K562 (cell line): ENCODE measurements around the gene NSUN6. TPM values are rescaled to one million over a fixed set of nuclear protein-coding genes. Genes with fewer than 3 reads are reported as not detected.

Experiments
- BMI1 ChIP-seq: fragments of 150-350 bp; IDR thresholded peaks from 2 replicates; pipeline ENCODE4 v1.6.1; 2014; ENCODE audit warnings: low read length
- CXXC5 ChIP-seq: fragments of 250-450 bp; sonication (Bioruptor Pico); IDR thresholded peaks from 2 replicates; pipeline ENCODE4 v1.8.0; 2022; ENCODE audit warnings: inconsistent platforms, mild to moderate bottlenecking, moderate library complexity
- DNMT1 ChIP-seq: fragments of 450-650 bp; IDR thresholded peaks from 2 replicates; pipeline ENCODE4 v1.6.1; 2016; ENCODE audit warnings: antibody characterized with exemption, mild to moderate bottlenecking
- FOS ChIP-seq: IDR thresholded peaks from 3 replicates; pipeline ENCODE4 v1.6.1; 2011; ENCODE audit not compliant: insufficient read length; ENCODE audit errors: extremely low read depth
- FOXK2 ChIP-seq, 2 experiments: fragments of 450-650 bp; IDR thresholded peaks in 1 of 2; conservative IDR thresholded peaks in 1 of 2; 2 replicates each; pipeline ENCODE4 v1.6.1; 2016; ENCODE audit warnings: low read depth in 2 of 2, mild to moderate bottlenecking in 1 of 2
- GTF2F1 ChIP-seq: IDR thresholded peaks from 2 replicates; pipeline ENCODE4 v1.6.1; 2011; ENCODE audit warnings: low read depth, low read length, improper control_type of control experiment
- HDAC1 ChIP-seq, 2 experiments: fragments of 450-650 bp; IDR thresholded peaks; 2 replicates each; pipeline ENCODE4 v1.6.1; 2016 to 2017; ENCODE audit warnings: inconsistent platforms in 1 of 2, mild to moderate bottlenecking in 1 of 2, moderate library complexity in 1 of 2
- LCOR ChIP-seq: sonication (generic); formaldehyde crosslinking; IDR thresholded peaks from 2 replicates; pipeline ENCODE4 v1.8.0; 2022; ENCODE audit warnings: mild to moderate bottlenecking, missing genetic modification reagents
- LEF1 ChIP-seq: fragments of 450-650 bp; IDR thresholded peaks from 2 replicates; pipeline ENCODE4 v1.6.1; 2016; ENCODE audit warnings: mild to moderate bottlenecking
- MEIS2 ChIP-seq: fragments of 450-650 bp; IDR thresholded peaks from 2 replicates; pipeline ENCODE4 v1.6.1; 2014; ENCODE audit warnings: mild to moderate bottlenecking; ENCODE audit not compliant: partially characterized antibody
- MTA3 ChIP-seq: fragments of 450-650 bp; formaldehyde crosslinking; IDR thresholded peaks from 2 replicates; pipeline ENCODE4 v1.6.1; 2017; ENCODE audit warnings: mild to moderate bottlenecking, borderline replicate concordance
- NCOA6 ChIP-seq: fragments of 450-650 bp; IDR thresholded peaks from 2 replicates; pipeline ENCODE4 v1.6.1; 2017; ENCODE audit warnings: mild to moderate bottlenecking
- NUFIP1 ChIP-seq: fragments of 450-650 bp; IDR thresholded peaks from 2 replicates; pipeline ENCODE4 v1.6.1; 2018; ENCODE audit not compliant: partially characterized antibody
- PML ChIP-seq: IDR thresholded peaks from 2 replicates; pipeline ENCODE4 v1.6.1; 2012; ENCODE audit warnings: low read length, inconsistent platforms
- RBM39 ChIP-seq: fragments of 200-400 bp; formaldehyde crosslinking; optimal IDR thresholded peaks from 2 replicates; pipeline ENCODE3; 2018; ENCODE audit warnings: low read depth, low read length
- ZFP36 ChIP-seq: fragments of 150-350 bp; IDR thresholded peaks from 2 replicates; pipeline ENCODE4 v1.6.1; 2018; ENCODE audit warnings: low read length, low read depth; ENCODE audit not compliant: partially characterized antibody
- ZNF12 ChIP-seq: sonication (generic); formaldehyde crosslinking; IDR thresholded peaks from 2 replicates; pipeline ENCODE4 v1.4.0; 2020; ENCODE audit warnings: mild to moderate bottlenecking, missing genetic modification reagents
- ZNF311 ChIP-seq: fragments of 250-450 bp; sonication (Bioruptor Pico); IDR thresholded peaks from 2 replicates; pipeline ENCODE4 v1.4.0; 2020; ENCODE audit warnings: mild to moderate bottlenecking, moderate library complexity
- ZNF408 ChIP-seq: fragments of 250-450 bp; sonication (Bioruptor Pico); IDR thresholded peaks from 2 replicates; pipeline ENCODE4 v1.4.0; 2020; ENCODE audit warnings: low read depth, mild to moderate bottlenecking, moderate library complexity
- ZNF444 ChIP-seq: fragments of 250-450 bp; sonication (Bioruptor Pico); IDR thresholded peaks from 2 replicates; pipeline ENCODE4 v1.4.0; 2020; ENCODE audit warnings: mild to moderate bottlenecking, moderate library complexity
- ZNF584 ChIP-seq: fragments of 200-800 bp; sonication (Bioruptor generic); IDR thresholded peaks from 2 replicates; pipeline ENCODE4 v1.6.1; 2016; ENCODE audit warnings: low read depth, mild to moderate bottlenecking, missing genetic modification characterization, missing compliant biosample characterization
- ZNF764 ChIP-seq: fragments of 250-450 bp; sonication (Bioruptor Pico); IDR thresholded peaks from 2 replicates; pipeline ENCODE4 v1.4.0; 2020; ENCODE audit warnings: low read depth, mild to moderate bottlenecking, moderate library complexity
- polyA plus RNA-seq, 8 experiments: library from polyadenylated mRNA; depleted of rRNA in 4 of 8; stranded (reverse) in 5 of 8; unstranded in 3 of 8; fragments of >200 nt; fragmentation: Nextera tagmentation in 2 of 8; fragmentation: Illumina TruSeq in 1 of 8; extraction: Ambion mirVana in 2 of 8; extraction: Trizol in 1 of 8; gene quantifications; 2 replicates each; pipeline versions ENCODE4 v1.2.1 to v1.2.3, GENCODE V29; 2011 to 2014; ENCODE audit warnings: inconsistent platforms in 1 of 8, missing spikeins in 1 of 8
- total RNA-seq, 7 experiments: library from RNA; depleted of rRNA in 6 of 7; stranded (reverse); fragments of >200 nt in 6 of 7; fragmentation: Illumina TruSeq in 2 of 7; extraction: Trizol in 2 of 7; gene quantifications; 2 replicates each; pipeline versions ENCODE4 v1.2.1 to v1.2.3, GENCODE V29; 2011 to 2021; ENCODE audit warnings: low replicate concordance in 1 of 7
- TF ChIP-seq, protein P1 (sequence below): fragments of 250-450 bp; sonication (Bioruptor Pico); IDR thresholded peaks from 2 replicates; pipeline ENCODE4 v1.9.0; 2021; ENCODE audit warnings: mild to moderate bottlenecking, inconsistent platforms
- TF ChIP-seq, protein P2 (sequence below): sonication (generic); IDR thresholded peaks from 2 replicates; pipeline ENCODE4 v1.6.1; 2016
- TF ChIP-seq, protein P3 (sequence below): fragments of 450-650 bp; IDR thresholded peaks from 2 replicates; pipeline ENCODE4 v1.7.1; 2018; ENCODE audit warnings: mild to moderate bottlenecking, low read depth; ENCODE audit not compliant: partially characterized antibody

NSUN6 gene
- total and polyA plus RNA-seq, 9 of the 15 experiments (the other 6 are each of a cell fraction or from before 2014, with no cell fraction given) = 12.5 to 33.1 (median 24.2) TPM

DNA sequence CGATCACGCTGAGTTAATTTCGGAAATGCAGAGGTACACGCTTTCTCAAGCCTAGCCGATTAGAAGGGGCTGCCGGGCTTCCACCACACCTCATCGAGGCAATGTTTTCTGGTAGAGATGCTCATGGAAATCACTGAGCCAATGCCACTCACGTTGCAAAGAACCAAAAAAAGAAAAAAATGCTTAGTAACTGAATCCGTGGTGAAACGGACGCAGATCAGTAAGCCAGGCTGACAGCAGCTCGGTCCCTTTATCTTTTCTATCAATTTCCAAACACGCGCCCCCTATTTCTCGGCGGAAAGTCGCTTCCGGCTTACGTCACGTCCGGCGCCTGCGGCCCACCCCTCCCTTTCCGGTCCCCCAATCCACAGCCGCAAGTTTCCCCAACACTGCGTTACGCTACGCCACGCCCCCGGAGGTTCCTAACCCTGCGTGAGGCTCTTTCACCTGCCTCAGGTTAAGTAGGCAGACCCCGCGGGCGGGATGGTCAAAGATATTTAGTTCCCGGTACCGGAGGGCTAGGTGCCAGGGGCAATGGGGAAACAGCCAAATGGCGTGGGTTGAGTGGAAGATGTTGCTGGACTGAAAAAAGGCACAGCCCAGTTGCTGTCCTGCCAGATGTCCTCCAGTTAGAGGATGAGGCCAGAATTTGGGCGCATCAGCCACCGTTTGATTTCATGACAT is at the start of gene NSUN6 (continued):
- TF ChIP-seq, protein P1, sequence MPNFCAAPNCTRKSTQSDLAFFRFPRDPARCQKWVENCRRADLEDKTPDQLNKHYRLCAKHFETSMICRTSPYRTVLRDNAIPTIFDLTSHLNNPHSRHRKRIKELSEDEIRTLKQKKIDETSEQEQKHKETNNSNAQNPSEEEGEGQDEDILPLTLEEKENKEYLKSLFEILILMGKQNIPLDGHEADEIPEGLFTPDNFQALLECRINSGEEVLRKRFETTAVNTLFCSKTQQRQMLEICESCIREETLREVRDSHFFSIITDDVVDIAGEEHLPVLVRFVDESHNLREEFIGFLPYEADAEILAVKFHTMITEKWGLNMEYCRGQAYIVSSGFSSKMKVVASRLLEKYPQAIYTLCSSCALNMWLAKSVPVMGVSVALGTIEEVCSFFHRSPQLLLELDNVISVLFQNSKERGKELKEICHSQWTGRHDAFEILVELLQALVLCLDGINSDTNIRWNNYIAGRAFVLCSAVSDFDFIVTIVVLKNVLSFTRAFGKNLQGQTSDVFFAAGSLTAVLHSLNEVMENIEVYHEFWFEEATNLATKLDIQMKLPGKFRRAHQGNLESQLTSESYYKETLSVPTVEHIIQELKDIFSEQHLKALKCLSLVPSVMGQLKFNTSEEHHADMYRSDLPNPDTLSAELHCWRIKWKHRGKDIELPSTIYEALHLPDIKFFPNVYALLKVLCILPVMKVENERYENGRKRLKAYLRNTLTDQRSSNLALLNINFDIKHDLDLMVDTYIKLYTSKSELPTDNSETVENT (CRISPR knock-in tag) = 0 out of 2 replicates have a peak, but pooled peaks have one; percentile 26
- TF ChIP-seq LCOR (CRISPR knock-in tag) (peak; percentile 76; the same call in 1 of the 2 replicates), FOS (no peak), NUFIP1 (no peak), ZNF584 (CRISPR knock-in tag) (no peak; the same call in 1 of the 2 replicates), PML (peak; percentile 73), ZFP36 (no peak), MEIS2 (peak; percentile 30), ZNF764 (CRISPR knock-in tag) (no peak), DNMT1 (no peak), NCOA6 (no peak), ZNF311 (no peak), ZNF408 (CRISPR knock-in tag) (no peak), FOXK2 (conservative IDR thresholded peaks at IDR 0.05 in 1 of 2, IDR thresholded peaks at IDR 0.05 in 1 of 2; ENCODE audit: low read depth in 2 of 2) (peak; percentile 94 to 95), RBM39 (no peak), BMI1 (no peak), LEF1 (no peak), GTF2F1 (0 out of 2 replicates have a peak, but pooled peaks have one; percentile 53), MTA3 (0 out of 2 replicates have a peak, but pooled peaks have one; percentile 67), HDAC1 (IDR thresholded peaks at IDR 0.05) (peak in 1 of 2 experiments; percentile 91; a peak in 2 of 4 replicates), CXXC5 (CRISPR knock-in tag) (peak; percentile 89), ZNF444 (CRISPR knock-in tag) (no peak), ZNF12 (CRISPR knock-in tag) (no peak)
- TF ChIP-seq, protein P2, sequence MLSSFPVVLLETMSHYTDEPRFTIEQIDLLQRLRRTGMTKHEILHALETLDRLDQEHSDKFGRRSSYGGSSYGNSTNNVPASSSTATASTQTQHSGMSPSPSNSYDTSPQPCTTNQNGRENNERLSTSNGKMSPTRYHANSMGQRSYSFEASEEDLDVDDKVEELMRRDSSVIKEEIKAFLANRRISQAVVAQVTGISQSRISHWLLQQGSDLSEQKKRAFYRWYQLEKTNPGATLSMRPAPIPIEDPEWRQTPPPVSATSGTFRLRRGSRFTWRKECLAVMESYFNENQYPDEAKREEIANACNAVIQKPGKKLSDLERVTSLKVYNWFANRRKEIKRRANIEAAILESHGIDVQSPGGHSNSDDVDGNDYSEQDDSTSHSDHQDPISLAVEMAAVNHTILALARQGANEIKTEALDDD = no peak
- TF ChIP-seq, protein P3, sequence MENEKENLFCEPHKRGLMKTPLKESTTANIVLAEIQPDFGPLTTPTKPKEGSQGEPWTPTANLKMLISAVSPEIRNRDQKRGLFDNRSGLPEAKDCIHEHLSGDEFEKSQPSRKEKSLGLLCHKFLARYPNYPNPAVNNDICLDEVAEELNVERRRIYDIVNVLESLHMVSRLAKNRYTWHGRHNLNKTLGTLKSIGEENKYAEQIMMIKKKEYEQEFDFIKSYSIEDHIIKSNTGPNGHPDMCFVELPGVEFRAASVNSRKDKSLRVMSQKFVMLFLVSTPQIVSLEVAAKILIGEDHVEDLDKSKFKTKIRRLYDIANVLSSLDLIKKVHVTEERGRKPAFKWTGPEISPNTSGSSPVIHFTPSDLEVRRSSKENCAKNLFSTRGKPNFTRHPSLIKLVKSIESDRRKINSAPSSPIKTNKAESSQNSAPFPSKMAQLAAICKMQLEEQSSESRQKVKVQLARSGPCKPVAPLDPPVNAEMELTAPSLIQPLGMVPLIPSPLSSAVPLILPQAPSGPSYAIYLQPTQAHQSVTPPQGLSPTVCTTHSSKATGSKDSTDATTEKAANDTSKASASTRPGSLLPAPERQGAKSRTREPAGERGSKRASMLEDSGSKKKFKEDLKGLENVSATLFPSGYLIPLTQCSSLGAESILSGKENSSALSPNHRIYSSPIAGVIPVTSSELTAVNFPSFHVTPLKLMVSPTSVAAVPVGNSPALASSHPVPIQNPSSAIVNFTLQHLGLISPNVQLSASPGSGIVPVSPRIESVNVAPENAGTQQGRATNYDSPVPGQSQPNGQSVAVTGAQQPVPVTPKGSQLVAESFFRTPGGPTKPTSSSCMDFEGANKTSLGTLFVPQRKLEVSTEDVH = peak; percentile 88
